HEK293 (cell line): ENCODE data around the gene CAPN12.

Experiments used
- CTCF ChIA-PET: fragments of 350-600 bp; formaldehyde crosslinking; extraction: SDS; loops from one replicate; lab custom pipeline; 2021; ENCODE audit warnings: antibody characterized with exemption; lab: Yijun Ruan, JAX
- POLR2A ChIA-PET: fragments of 300-600 bp; formaldehyde crosslinking; extraction: SDS; loops from one replicate; lab custom pipeline; 2020; ENCODE audit warnings: antibody characterized with exemption, inconsistent platforms; lab: Yijun Ruan, JAX
- H3K27ac ChIP-seq: fragments of 200-500 bp; sonication (Bioruptor generic); 2 replicates; pipeline ENCODE4 v1.5.1; 2014; ENCODE audit warnings: low read depth, low read length, control low read depth, inconsistent platforms; ENCODE audit errors: extremely low read depth
- H3K36me3 ChIP-seq, 2 experiments: fragments of 200-500 bp in 1 of 2; sonication (Bioruptor generic) in 1 of 2; 1 replicate in 1 of 2; 2 replicates in 1 of 2; pipeline ENCODE4 v1.5.1; 2014 to 2017; ENCODE audit warnings: inconsistent platforms in 2 of 2, low read length in 2 of 2; ENCODE audit not compliant: control insufficient read depth in 2 of 2, insufficient read depth in 1 of 2
- H3K4me1 ChIP-seq: fragments of 200-500 bp; sonication (Bioruptor generic); 2 replicates; pipeline ENCODE4 v1.5.1; 2014; ENCODE audit warnings: mild to moderate bottlenecking, low read length, inconsistent platforms; ENCODE audit not compliant: control insufficient read depth, insufficient read depth
- H3K4me3 ChIP-seq: 2 replicates; pipeline ENCODE4 v1.5.1; 2011; ENCODE audit warnings: low read depth, mild to moderate bottlenecking, control low read depth, low read length, moderate library complexity
- H3K9me3 ChIP-seq: fragments of 200-500 bp; sonication (Bioruptor generic); 2 replicates; pipeline ENCODE4 v1.5.1; 2014; ENCODE audit warnings: low read depth, low read length, inconsistent platforms; ENCODE audit not compliant: control insufficient read depth, insufficient read depth
- HIC1 ChIP-seq: fragments of 450-650 bp; formaldehyde crosslinking; IDR thresholded peaks from 2 replicates; pipeline ENCODE4 v1.5.1; 2016; ENCODE audit warnings: missing biosample characterization, missing genetic modification characterization
- HOXA7 ChIP-seq: sonication (generic); formaldehyde crosslinking; IDR thresholded peaks from 2 replicates; pipeline ENCODE4 v1.8.1; 2022; ENCODE audit warnings: missing genetic modification reagents, borderline replicate concordance
- IKZF3 ChIP-seq: fragments of 450-650 bp; IDR thresholded peaks from 2 replicates; pipeline ENCODE4 v1.5.0; 2018; ENCODE audit warnings: missing biosample characterization, mild to moderate bottlenecking, missing genetic modification characterization, moderate library complexity
- KLF9 ChIP-seq: fragments of 450-650 bp; formaldehyde crosslinking; IDR thresholded peaks from 2 replicates; pipeline ENCODE4 v1.5.1; 2016; ENCODE audit warnings: missing biosample characterization, missing genetic modification characterization, low read depth
- PRDM10 ChIP-seq: fragments of 450-650 bp; formaldehyde crosslinking; IDR thresholded peaks from 2 replicates; pipeline ENCODE4 v1.5.1; 2016; ENCODE audit warnings: missing biosample characterization, missing genetic modification characterization
- SP7 ChIP-seq: fragments of 450-650 bp; formaldehyde crosslinking; IDR thresholded peaks from 2 replicates; pipeline ENCODE4 v1.5.1; 2016; ENCODE audit warnings: missing biosample characterization, missing genetic modification characterization
- ZBTB10 ChIP-seq: fragments of 450-650 bp; formaldehyde crosslinking; IDR thresholded peaks from 2 replicates; pipeline ENCODE4 v1.5.1; 2016; ENCODE audit warnings: missing biosample characterization, missing genetic modification characterization
- ZBTB20 ChIP-seq: fragments of 450-650 bp; formaldehyde crosslinking; IDR thresholded peaks from 2 replicates; pipeline ENCODE4 v1.5.1; 2016; ENCODE audit warnings: missing biosample characterization, missing genetic modification characterization
- ZBTB6 ChIP-seq: fragments of 450-650 bp; formaldehyde crosslinking; IDR thresholded peaks from 2 replicates; pipeline ENCODE4 v1.5.1; 2017; ENCODE audit warnings: missing biosample characterization, missing genetic modification characterization
- ZNF114 ChIP-seq: fragments of 450-650 bp; formaldehyde crosslinking; IDR thresholded peaks from 2 replicates; pipeline ENCODE4 v1.5.0; 2017; ENCODE audit warnings: missing biosample characterization, missing genetic modification characterization
- ZNF169 ChIP-seq: fragments of 450-650 bp; formaldehyde crosslinking; IDR thresholded peaks from 2 replicates; pipeline ENCODE4 v1.5.1; 2016; ENCODE audit warnings: missing biosample characterization, missing genetic modification characterization
- ZNF211 ChIP-seq: fragments of 450-650 bp; formaldehyde crosslinking; IDR thresholded peaks from 2 replicates; pipeline ENCODE4 v1.5.1; 2016; ENCODE audit warnings: low read depth, missing biosample characterization, missing genetic modification characterization
- ZNF221 ChIP-seq: fragments of 450-650 bp; formaldehyde crosslinking; IDR thresholded peaks from 2 replicates; pipeline ENCODE4 v1.5.1; 2017; ENCODE audit warnings: missing biosample characterization, missing genetic modification characterization, borderline replicate concordance
- ZNF302 ChIP-seq: fragments of 450-650 bp; formaldehyde crosslinking; IDR thresholded peaks from 2 replicates; pipeline ENCODE4 v1.5.1; 2016; ENCODE audit warnings: missing biosample characterization, missing genetic modification characterization, low read depth
- ZNF404 ChIP-seq: fragments of 450-650 bp; formaldehyde crosslinking; IDR thresholded peaks from 2 replicates; pipeline ENCODE4 v1.5.1; 2017; ENCODE audit warnings: missing biosample characterization, missing genetic modification characterization
- ZNF433 ChIP-seq: fragments of 450-650 bp; formaldehyde crosslinking; IDR thresholded peaks from 2 replicates; pipeline ENCODE4 v1.5.1; 2016; ENCODE audit warnings: missing biosample characterization, missing genetic modification characterization, low read depth
- ZNF488 ChIP-seq: fragments of 450-650 bp; formaldehyde crosslinking; IDR thresholded peaks from 2 replicates; pipeline ENCODE4 v1.5.1; 2016; ENCODE audit warnings: missing biosample characterization, missing genetic modification characterization
- ZNF571 ChIP-seq: fragments of 450-650 bp; formaldehyde crosslinking; IDR thresholded peaks from 2 replicates; pipeline ENCODE4 v1.5.0; 2017; ENCODE audit warnings: missing biosample characterization, missing genetic modification characterization
- ZNF585B ChIP-seq: fragments of 450-650 bp; formaldehyde crosslinking; IDR thresholded peaks from 2 replicates; pipeline ENCODE4 v1.5.1; 2016; ENCODE audit warnings: missing biosample characterization, missing genetic modification characterization

Gene CAPN12

GRCh38 chr19:38697197-38697596 is 47.1 kb downstream of the CAPN12 start:
- CTCF ChIA-PET: interaction anchor here (0.7 to 1.1 kb wide), 2 partner anchors 62 to 86 kb away, joined by 3 read pairs; no protein-coding TSS in a partner anchor
- Histone ChIP-seq H3K4me3 (no peak overlapping the region), H3K27ac (no peak overlapping the region), H3K9me3 (no peaks in the 10 kb centered on the region), H3K4me1 (peaks cover 6% of the 10 kb centered on the region; the same call in 1 of the 2 replicates), H3K36me3 (peaks cover 30 to 55% of the 10 kb centered on the region in 2 experiments)
- no peak for TF ChIP-seq ZBTB10
- no peak for TF ChIP-seq KLF9 (tag by site-specific recombination)
- TF ChIP-seq ZNF169 (tag by site-specific recombination): no peak
- no peak for TF ChIP-seq HOXA7
- TF ChIP-seq ZNF404 (tag by site-specific recombination): no peak
- TF ChIP-seq ZNF302 (tag by site-specific recombination): no peak
- TF ChIP-seq ZNF433 (tag by site-specific recombination): no peak
- POLR2A ChIA-PET: interaction anchor here (1.3 kb wide), 1 partner anchor 49 kb away, joined by 6 read pairs; the partner anchor contains the start of gene ACTN4

- TF ChIP-seq ZBTB20 (tag by site-specific recombination) (0 out of 2 replicates have a peak, but pooled peaks have one; percentile 11), ZNF211 (no peak)
- CTCF ChIA-PET: interaction anchor here (0.7 to 1.1 kb wide), 2 partner anchors 62 to 87 kb away, joined by 3 read pairs; no protein-coding TSS in a partner anchor
- Histone ChIP-seq H3K36me3 (peaks cover 30 to 51% of the 10 kb centered on the region in 2 experiments), H3K4me3 (no peak overlapping the region), H3K9me3 (no peaks in the 10 kb centered on the region), H3K27ac (no peak overlapping the region), H3K4me1 (peaks cover 6% of the 10 kb centered on the region; the same call in 1 of the 2 replicates)
- POLR2A ChIA-PET: no interaction called here
Measured at GRCh38 chr19:38696729-38697055, 47.6 kb downstream of the CAPN12 start.

- POLR2A ChIA-PET: no interaction called here
- Histone ChIP-seq H3K36me3 (peaks cover 32 to 45% of the 10 kb centered on the region in 2 experiments), H3K4me1 (peaks cover 6% of the 10 kb centered on the region; the same call in 1 of the 2 replicates), H3K9me3 (no peaks in the 10 kb centered on the region), H3K4me3 (no peak overlapping the region), H3K27ac (peak overlapping the region; percentile 34; the same call in 1 of the 2 replicates)
- CTCF ChIA-PET: interaction anchor here (0.7 to 1.3 kb wide), 4 partner anchors 10 to 294 kb away, joined by 3 to 4 read pairs (median 4); no protein-coding TSS in a partner anchor
- TF ChIP-seq ZNF221 (tag by site-specific recombination) (no peak), ZBTB6 (no peak), ZNF114 (no peak), ZNF585B (tag by site-specific recombination) (no peak), KLF9 (tag by site-specific recombination) (no peak), HIC1 (tag by site-specific recombination) (no peak), SP7 (no peak), ZNF488 (tag by site-specific recombination) (no peak), ZNF571 (no peak), IKZF3 (no peak), PRDM10 (no peak)
Measured at GRCh38 chr19:38695832-38696728, 48.2 kb downstream of the CAPN12 start.
